ENCODE results near the gene ADAD2.
A peak's percentile ranks its signal among the peaks of the same experiment; 100 is the strongest.

Gene ADAD2

GRCh38 chr16:84190731-84191388 is at the start of gene ADAD2:
Gene ADAD2 (plus strand): TSS chr16:84191157. CDS start chr16:84191231, 74 bp downstream.
- DNase-seq (ENCODE audit: low read depth in 2 of 2): peak in 1 of 2 donors; percentile 15

DNA sequence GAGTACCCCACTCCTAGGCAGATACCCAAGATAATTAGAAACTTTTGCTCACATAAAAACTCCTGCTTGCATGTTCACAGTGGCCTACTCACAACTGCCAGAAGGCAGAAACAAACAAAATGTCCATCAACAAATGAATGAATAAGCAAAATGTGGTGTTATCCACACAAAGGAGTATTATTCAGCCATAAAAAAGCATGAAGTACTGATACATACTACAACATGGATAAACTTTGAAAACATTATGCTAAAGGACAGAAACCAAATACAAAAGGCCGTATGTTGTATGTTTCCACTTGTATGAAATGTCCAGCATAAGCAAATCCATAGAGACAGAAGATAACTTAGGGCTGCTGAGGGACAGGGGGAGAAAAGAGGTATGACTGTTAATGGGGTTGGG is 47.9 kb upstream of the ADAD2 start:
- no peak overlapping the region for H3K4me3 ChIP-seq (replicated peaks in 1 of 2; ENCODE audit: low read depth in 2 of 2, low read length in 2 of 2)
- DNase-seq (ENCODE audit: low read depth in 2 of 2): no peak
- TF ChIP-seq, protein P1, sequence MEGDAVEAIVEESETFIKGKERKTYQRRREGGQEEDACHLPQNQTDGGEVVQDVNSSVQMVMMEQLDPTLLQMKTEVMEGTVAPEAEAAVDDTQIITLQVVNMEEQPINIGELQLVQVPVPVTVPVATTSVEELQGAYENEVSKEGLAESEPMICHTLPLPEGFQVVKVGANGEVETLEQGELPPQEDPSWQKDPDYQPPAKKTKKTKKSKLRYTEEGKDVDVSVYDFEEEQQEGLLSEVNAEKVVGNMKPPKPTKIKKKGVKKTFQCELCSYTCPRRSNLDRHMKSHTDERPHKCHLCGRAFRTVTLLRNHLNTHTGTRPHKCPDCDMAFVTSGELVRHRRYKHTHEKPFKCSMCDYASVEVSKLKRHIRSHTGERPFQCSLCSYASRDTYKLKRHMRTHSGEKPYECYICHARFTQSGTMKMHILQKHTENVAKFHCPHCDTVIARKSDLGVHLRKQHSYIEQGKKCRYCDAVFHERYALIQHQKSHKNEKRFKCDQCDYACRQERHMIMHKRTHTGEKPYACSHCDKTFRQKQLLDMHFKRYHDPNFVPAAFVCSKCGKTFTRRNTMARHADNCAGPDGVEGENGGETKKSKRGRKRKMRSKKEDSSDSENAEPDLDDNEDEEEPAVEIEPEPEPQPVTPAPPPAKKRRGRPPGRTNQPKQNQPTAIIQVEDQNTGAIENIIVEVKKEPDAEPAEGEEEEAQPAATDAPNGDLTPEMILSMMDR (IDR thresholded peaks at IDR 0.05; ENCODE audit: low read depth, low read length): no peak

More at GRCh38 chr16:84190731-84191388, at the start of gene ADAD2:
- no peak within 1 kb of the TSS for H3K4me3 ChIP-seq (replicated peaks in 1 of 2; ENCODE audit: low read depth in 2 of 2, low read length in 2 of 2)
- TF ChIP-seq, protein P1 (IDR thresholded peaks at IDR 0.05; ENCODE audit: low read depth, low read length): no peak

GRCh38 chr16:84143784-84144199 is 47.2 kb upstream of the ADAD2 start:
- TF ChIP-seq, protein P1 (IDR thresholded peaks at IDR 0.05; ENCODE audit: low read depth, low read length): no peak
- peak overlapping the region; percentile 89 to 91 for H3K4me3 ChIP-seq (replicated peaks in 1 of 2; ENCODE audit: low read depth in 2 of 2, low read length in 2 of 2)
- DNase-seq (ENCODE audit: low read depth in 2 of 2): peak in 1 of 2 donors; percentile 11

DNA sequence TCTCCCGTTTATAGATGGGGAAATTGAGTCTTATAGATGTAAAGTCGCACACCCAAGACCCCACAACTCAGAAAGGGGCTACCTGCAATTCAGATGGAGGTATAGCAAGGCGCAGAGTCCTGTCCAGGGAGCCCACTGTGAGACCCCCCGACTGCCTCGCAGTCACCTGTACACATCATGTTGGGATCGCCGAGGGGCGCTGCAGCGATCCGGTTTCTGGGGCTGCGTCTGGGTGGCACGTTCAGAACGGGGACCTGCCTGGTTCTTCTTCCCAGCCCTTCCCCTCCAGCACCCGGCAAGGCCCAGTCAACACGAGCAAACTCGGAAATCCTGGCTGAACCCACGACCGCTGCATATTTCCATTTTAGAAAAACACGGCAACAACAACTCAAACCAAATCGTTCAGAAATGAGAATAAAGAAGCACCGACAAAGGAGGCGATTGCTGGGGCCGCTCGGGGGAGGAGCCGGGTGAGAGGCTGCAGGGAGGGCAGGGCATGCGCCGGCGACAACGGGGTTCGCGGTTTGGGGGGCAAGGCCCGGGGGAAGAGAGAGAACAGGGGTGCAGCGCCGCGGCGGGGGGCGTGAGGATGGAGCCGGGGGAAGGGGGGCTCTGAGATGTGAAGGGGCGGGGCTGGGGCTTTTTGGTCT is 46.6 kb upstream of the ADAD2 start:
- TF ChIP-seq, protein P1 (IDR thresholded peaks at IDR 0.05; ENCODE audit: low read depth, low read length): peak; percentile 7
- peak overlapping the region; percentile 89 to 91 for H3K4me3 ChIP-seq (replicated peaks in 1 of 2; ENCODE audit: low read depth in 2 of 2, low read length in 2 of 2)
- peak; percentile 18 to 20 for DNase-seq (ENCODE audit: low read depth in 2 of 2)

DNA sequence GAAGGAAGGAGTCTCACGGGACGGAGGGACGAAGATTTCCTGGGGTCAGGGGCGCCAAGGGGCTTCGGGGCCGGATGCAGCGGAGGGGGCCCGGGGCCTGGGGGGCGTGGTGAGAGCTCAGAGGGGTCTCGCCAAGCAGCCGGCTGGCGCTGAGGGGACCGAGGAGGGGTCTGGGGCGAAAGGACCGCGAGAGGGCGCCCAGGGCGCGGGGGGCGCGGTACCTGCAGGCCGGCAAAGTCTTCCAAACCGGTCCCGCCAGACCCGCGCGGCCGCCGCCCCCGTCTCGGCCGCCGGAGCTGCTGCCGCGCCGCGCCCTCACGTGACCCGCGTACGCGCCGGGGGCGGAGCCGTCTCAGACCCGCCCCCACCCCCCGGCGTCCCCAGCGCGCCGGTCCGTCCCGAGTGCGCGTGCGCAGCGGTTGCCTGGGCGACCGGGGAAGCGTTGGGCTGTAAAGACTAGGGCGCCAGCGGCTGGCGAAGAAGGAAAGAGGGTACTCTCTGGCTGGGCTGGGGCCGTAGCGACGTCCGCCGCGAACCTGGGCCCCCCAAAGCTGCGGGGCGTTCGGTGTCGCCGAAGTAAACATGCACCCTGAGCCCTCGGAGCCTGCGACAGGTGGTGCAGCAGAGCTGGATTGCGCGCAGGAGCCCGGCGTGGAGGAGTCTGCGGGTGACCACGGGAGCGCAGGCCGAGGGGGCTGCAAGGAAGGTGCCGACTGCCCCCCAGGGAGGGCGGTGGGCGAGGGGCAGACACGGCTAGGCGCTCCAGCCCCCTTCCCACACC is 45.9 kb upstream of the ADAD2 start, which contains the start of the genes DNAAF1 and HSDL1:
Gene DNAAF1, plus strand, starts transcription at position 450 of the 781 bp plus-strand sequence. Its CDS starts 133 bp downstream, at position 583.
Gene HSDL1, minus strand, starts transcription at position 319 of the 781 bp plus-strand sequence. CDS start 13,856 bp downstream, outside the sequence.
- H3K4me3 ChIP-seq (replicated peaks in 1 of 2; ENCODE audit: low read depth in 2 of 2, low read length in 2 of 2): peak within 1 kb of the TSS; percentile 89 to 91
- TF ChIP-seq, protein P1 (IDR thresholded peaks at IDR 0.05; ENCODE audit: low read depth, low read length): no peak
- peak; percentile 81 to 88 for DNase-seq (ENCODE audit: low read depth in 2 of 2)

GRCh38 chr16:84150926-84151325 is 40.0 kb upstream of the ADAD2 start:
- H3K4me3 ChIP-seq (replicated peaks in 1 of 2; ENCODE audit: low read depth in 2 of 2, low read length in 2 of 2): no peak overlapping the region
- no peak for DNase-seq (ENCODE audit: low read depth in 2 of 2)
- TF ChIP-seq, protein P1 (IDR thresholded peaks at IDR 0.05; ENCODE audit: low read depth, low read length): no peak
